ENCODE data around the gene DNAJC1. TPM values are rescaled to one million over a fixed set of nuclear protein-coding genes. Genes with fewer than 3 reads are reported as not detected.

DNAJC1 gene
- total and polyA plus RNA-seq, 2 donors (not counting 3 experiments of a cell fraction or from before 2014, with no cell fraction given), result 11.2 to 19.7 TPM

DNA sequence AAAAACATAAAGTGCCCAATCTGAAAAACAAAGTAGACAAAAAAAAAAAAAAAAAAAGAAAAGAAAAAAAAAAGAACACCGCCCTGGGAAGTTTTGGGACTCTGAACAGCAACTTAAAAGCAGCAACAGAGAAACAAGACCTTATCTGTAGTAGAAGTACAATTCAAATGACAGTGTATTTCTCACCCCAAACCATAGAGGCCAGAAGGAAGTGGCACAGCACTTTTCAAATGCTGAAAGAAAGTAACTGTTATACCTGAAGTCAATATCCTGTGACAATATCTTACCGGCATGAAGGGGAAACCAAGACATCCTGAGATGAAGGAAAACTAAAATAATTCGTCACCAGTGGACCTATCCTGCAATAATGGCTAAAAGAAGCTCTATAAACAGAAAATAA lies 112.1 kb downstream of the DNAJC1 start:
- Histone ChIP-seq H3K4me2 (ENCODE audit: insufficient read depth, low read length) (no peak overlapping the region), H3K4me3 (replicated peaks in 1 of 3; ENCODE audit: insufficient read depth in 1 of 3, low read depth in 1 of 3, low read length in 3 of 3) (no peak overlapping the region), H3K36me3 (ENCODE audit: control insufficient read depth in 2 of 2, extremely low read depth in 1 of 2, insufficient read depth in 2 of 2, low read length in 2 of 2) (no peaks in the 10 kb centered on the region), H4K20me1 (replicated peaks; ENCODE audit: control insufficient read depth, extremely low read depth, insufficient read depth, low read length) (no peaks in the 10 kb centered on the region), H3K79me2 (ENCODE audit: control insufficient read depth, insufficient read depth, low read length) (no peaks in the 10 kb centered on the region), H3K27me3 (ENCODE audit: control insufficient read depth in 2 of 2, insufficient read depth in 2 of 2, low read length in 2 of 2) (no peaks in the 10 kb centered on the region), H3K27ac (ENCODE audit: insufficient read depth, low read depth, low read length) (no peak overlapping the region), H3K9ac (replicated peaks; ENCODE audit: extremely low read depth, insufficient read depth, low read length) (no peak overlapping the region), H3K9me3 (replicated peaks; ENCODE audit: control insufficient read depth, insufficient read depth, low read length) (no peaks in the 10 kb centered on the region), H3K9me1 (replicated peaks; ENCODE audit: control insufficient read depth, extremely low read depth, insufficient read depth, low read length) (no peaks in the 10 kb centered on the region), H2AFZ (ENCODE audit: low read depth, low read length) (no peak overlapping the region), H3K4me1 (ENCODE audit: control insufficient read depth, extremely low read depth, insufficient read depth, low read length) (no peaks in the 10 kb centered on the region)
- intact Hi-C loops (cut with micrococcal nuclease) (no loop called here), dilution Hi-C loops (cut with MboI; ENCODE audit: extremely low pct_ligation_motif_present, low sequenced_read_pairs) (no loop called here)
- CTCF ChIA-PET, result no interaction called here
- DNase-seq (ENCODE audit: low read depth, low spot score) (no peak), FAIRE-seq (no peak)
- BruUV-seq (replicated peaks), result no TSS peak
- TF ChIP-seq JUN (IDR thresholded peaks at IDR 0.05; ENCODE audit: borderline replicate concordance, insufficient read depth, insufficient read length, low read depth) (no peak), EZH2 (IDR thresholded peaks at IDR 0.05; ENCODE audit: borderline replicate concordance, low read depth, low read length, severe bottlenecking) (no peak), POLR2AphosphoS5 (IDR thresholded peaks at IDR 0.05; ENCODE audit: insufficient read depth, low read depth, low read length) (no peak), POLR2A (IDR thresholded peaks at IDR 0.05; ENCODE audit: low read depth, low read length) (no peak), GATA2 (IDR thresholded peaks at IDR 0.05; ENCODE audit: insufficient read depth, insufficient read length, low read depth, low read length) (no peak), FOS (IDR thresholded peaks at IDR 0.05; ENCODE audit: borderline replicate concordance, insufficient read depth, low read length) (no peak), MYC (IDR thresholded peaks at IDR 0.05; ENCODE audit: low read depth, low read length) (no peak)
- TF ChIP-seq, protein P1, sequence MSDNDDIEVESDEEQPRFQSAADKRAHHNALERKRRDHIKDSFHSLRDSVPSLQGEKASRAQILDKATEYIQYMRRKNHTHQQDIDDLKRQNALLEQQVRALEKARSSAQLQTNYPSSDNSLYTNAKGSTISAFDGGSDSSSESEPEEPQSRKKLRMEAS (IDR thresholded peaks at IDR 0.05; ENCODE audit: insufficient read depth, insufficient read length), result no peak
- TF ChIP-seq, protein P2, sequence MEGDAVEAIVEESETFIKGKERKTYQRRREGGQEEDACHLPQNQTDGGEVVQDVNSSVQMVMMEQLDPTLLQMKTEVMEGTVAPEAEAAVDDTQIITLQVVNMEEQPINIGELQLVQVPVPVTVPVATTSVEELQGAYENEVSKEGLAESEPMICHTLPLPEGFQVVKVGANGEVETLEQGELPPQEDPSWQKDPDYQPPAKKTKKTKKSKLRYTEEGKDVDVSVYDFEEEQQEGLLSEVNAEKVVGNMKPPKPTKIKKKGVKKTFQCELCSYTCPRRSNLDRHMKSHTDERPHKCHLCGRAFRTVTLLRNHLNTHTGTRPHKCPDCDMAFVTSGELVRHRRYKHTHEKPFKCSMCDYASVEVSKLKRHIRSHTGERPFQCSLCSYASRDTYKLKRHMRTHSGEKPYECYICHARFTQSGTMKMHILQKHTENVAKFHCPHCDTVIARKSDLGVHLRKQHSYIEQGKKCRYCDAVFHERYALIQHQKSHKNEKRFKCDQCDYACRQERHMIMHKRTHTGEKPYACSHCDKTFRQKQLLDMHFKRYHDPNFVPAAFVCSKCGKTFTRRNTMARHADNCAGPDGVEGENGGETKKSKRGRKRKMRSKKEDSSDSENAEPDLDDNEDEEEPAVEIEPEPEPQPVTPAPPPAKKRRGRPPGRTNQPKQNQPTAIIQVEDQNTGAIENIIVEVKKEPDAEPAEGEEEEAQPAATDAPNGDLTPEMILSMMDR (IDR thresholded peaks at IDR 0.05; ENCODE audit: extremely low read depth in 1 of 2, insufficient read depth in 1 of 2, low read depth in 1 of 2, low read length in 2 of 2), result no peak
- POLR2A ChIA-PET, result no interaction called here

All from endothelial cell of umbilical vein (primary cell).